NCI-H510A (cell line): ENCODE data around the gene SCN3A.

ENCODE experiments used
- DNase-seq: peaks from one replicate; lab custom pipeline; 2025; lab: John Stamatoyannopoulos, UW

Gene SCN3A

GRCh38 chr2:165191096-165191728, 12.6 kb downstream of the SCN3A start:
- DNase-seq = no peak

GRCh38 chr2:165185633-165186032, 18.2 kb downstream of the SCN3A start:
- DNase-seq = no peak

DNA sequence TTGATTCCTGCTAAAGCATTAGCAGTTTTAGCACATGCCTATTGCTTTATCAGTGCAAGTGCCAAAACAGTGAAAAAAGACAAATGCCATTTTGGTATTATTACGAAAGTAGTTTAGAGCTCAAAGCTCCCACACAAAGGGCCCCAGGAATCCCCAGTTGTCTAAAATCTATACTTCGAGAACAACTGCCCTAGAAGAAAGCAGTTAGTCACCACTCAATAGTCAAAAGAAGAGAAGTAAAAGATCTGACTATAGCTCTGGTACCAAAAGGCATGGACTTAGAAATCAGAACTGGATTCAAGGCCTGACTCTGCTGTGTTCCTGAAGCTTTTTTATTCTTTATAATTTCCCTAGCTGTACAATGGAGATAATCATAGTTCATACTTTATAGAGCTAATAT, 21.8 kb downstream of the SCN3A start:
- no peak for DNase-seq

DNA sequence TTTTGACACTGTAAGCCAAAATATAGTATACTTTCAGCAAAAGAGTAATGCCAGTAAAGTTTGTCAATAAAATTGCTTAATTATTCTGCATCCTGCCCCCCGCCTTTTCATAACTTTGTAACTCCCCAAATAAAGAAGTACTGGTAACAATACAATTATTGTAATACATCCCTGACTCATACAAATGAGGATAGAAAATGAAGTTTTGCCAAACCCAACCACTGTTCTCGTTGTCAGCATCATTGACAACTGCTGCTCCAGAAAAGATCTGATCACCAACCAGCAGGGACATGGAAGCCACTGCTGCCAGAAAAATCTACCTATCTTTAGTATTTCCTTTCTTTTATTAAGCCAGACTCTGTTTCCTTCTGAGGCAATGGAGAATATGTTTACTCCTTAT, 27.1 kb downstream of the SCN3A start:
- DNase-seq = no peak

GRCh38 chr2:165173215-165173614, 30.6 kb downstream of the SCN3A start:
- no peak for DNase-seq

GRCh38 chr2:165164201-165164600, 39.6 kb downstream of the SCN3A start:
- no peak for DNase-seq

- no peak for DNase-seq
These were observed 40.1 kb downstream of the SCN3A start for GRCh38 chr2:165163761-165164160.

GRCh38 chr2:165162466-165162865, 41.4 kb downstream of the SCN3A start:
- DNase-seq = no peak

DNA sequence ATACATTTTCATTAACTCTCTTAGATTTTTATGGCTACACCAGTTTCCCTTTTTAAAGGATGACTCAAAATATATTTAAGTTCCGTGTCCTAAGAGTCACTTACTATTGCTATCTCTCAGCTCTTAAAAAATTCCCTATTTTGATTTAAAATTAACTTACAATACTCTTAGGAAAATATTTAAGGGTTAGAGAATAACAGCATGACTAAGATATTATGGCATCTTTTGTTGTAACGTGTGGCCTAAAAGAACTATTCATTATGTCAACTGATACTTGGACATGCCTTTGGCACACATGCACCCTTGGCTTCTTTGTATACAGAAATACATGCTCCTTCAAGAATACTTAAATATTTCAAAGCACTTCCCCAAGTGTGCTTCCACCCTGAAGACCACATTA, 42.3 kb downstream of the SCN3A start:
- DNase-seq = no peak

- DNase-seq = no peak
These were observed 46.7 kb downstream of the SCN3A start for GRCh38 chr2:165157160-165157559.

DNA sequence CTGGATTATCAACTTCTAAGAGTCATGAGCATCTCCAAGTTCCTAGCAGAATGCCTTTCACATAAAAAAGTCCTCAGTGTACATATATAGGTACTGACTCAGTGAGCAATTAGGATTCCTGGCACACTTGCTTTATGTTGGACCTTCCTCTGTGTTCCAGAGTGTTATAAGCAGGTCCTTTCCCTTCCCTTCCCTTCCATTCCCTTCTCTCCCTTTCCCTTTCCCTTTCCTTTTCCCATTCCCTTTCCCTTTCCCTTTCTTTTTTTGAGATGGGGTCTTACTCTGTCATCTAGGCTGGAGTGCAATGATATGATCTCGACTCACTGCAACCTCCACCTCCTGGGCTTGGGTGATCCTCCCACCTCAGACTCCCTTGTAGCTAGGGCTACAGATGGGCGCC, 48.7 kb downstream of the SCN3A start:
- no peak for DNase-seq

DNA sequence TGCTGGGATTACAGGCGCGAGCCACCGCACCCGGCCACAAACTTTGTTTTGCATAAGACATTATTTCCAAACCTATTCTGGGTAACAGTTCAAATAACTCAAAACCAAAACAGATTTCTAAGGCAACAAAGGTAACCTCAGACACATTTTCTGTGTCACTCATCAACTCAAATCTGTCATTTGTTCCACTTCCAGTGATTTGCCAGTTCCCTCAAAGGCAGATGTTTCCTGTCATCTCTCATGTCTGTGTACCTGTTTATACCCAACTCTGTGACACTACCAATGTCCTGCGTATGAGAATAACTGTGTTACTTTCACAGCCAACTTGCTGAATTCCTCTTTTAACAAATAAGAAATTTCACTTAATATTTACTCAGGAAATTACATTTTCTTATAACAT, 54.4 kb downstream of the SCN3A start:
- no peak for DNase-seq

DNA sequence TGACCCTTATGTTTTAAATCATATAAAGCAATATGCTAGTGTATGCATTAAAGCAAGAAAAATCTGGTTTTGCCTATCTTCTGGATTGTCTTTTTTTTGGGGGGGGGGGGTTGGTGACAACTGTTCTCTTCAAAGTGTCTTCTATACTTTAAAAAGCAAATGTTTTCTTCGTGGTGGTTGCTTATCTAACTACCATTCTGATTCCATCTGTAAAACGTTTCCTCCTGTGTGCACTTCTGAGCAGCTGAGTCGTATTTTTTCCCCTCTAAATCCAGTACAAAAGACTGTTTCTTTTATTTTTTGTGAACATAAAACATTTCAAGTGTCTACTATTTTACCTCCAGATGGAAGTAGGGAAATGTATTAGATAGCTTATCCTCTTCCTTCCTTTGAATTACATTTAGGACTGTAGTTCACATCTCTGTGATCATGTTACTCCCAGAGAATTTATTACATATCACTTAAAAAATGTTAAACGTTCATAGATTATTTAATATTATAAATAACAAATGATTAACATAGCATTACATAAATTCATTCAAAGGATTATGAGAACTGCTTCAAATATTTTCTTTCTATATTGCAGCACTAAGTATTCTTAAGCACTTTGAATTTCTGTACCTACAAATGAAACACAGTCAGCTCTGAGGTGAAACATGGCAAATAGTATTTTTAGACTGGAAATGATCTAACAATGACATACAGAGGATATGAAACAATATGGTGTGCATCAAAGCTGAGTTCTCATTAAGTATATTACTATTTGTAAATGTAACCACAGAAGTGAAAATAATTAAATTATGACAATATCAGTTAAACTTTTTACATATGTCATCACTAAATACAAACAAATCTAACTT, 56.4 kb downstream of the SCN3A start:
- DNase-seq = no peak

DNA sequence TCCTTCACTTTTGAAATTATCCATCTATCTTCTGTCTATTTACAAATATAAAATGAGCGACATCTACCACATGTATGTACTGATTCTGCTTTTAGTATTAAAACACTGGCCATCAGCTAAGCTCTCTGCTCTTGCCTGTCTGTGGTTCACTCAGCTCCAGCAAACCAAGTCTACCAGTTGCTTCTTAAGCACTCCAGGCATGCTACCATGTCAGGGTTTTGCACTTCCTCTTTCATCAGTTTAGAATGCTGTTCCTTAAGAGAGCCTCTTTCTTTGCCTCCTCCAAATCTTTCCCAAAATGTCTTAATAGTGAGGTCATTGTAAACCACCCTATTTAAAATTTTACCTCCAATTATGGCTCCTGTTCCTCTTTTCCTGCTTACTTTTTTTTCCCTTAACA, 59.5 kb downstream of the SCN3A start:
- DNase-seq = no peak

- no peak for DNase-seq
These were observed 62.1 kb downstream of the SCN3A start for GRCh38 chr2:165141601-165142354.

DNA sequence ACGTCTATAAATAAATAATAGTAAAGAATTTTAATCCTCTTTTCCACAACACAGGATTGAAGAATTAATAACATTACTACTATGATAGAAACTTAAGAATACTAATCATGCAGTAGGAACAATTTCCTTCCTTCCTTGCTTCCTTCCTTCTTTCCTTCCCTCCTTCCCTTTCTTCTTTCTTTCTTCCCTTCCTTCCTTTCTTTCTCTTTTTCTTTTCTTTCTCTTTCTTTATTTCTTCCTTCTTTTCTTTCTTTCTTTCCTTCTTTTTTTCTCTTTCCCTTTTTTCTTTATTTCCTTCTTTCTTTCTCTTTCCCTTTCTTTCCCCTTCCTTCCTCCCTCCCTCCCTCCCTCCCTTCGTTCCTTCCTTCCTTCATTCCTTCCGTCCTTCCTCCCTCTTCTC, 77.6 kb downstream of the SCN3A start:
- DNase-seq = no peak

DNA sequence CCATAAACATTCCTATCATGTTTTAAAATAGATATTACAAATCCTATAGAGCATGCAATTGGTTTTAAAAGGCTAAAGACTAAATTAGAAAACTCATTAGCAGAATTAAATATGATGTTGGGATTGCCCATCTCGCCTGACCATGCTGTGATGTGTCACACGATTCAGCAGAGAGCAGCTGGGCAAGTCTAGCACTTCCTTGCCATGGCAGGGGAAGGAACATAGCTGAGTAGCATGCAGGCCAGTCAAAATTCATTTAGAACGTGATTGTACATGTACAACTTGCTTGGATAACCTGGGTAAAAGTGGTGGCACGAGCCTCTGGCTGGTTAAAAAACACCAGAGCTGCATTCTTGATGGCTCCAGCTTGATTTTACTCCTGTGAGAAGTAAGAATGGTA, 81.3 kb downstream of the SCN3A start:
- no peak for DNase-seq

- DNase-seq = no peak
These were observed 82.9 kb downstream of the SCN3A start for GRCh38 chr2:165120740-165121467.

GRCh38 chr2:165115258-165115657, 88.6 kb downstream of the SCN3A start:
- no peak for DNase-seq

- no peak for DNase-seq
These were observed 89.4 kb downstream of the SCN3A start for GRCh38 chr2:165114346-165114939.

GRCh38 chr2:165113414-165113813, 90.4 kb downstream of the SCN3A start:
- DNase-seq = no peak

- DNase-seq = no peak
These were observed 91.1 kb downstream of the SCN3A start for GRCh38 chr2:165112789-165113188.
